D721Med (cell line): ENCODE results near the gene IL10RA.

Source experiments
- DNase-seq: peaks from one replicate; pipeline ENCODE4 v3.0.0; 2011; ENCODE audit warnings: low spot score; ENCODE audit not compliant: insufficient read length
- FAIRE-seq: peaks from 2 replicates; lab custom pipeline; 2011; peaks lifted over from hg19 to GRCh38; lab: Jason Lieb, UNC
- CTCF ChIP-seq: IDR thresholded peaks from 2 replicates; pipeline ENCODE4 v1.5.1; 2012; ENCODE audit warnings: mild to moderate bottlenecking, control low read depth; ENCODE audit not compliant: insufficient read depth; ENCODE audit errors: missing control alignments

IL10RA gene

GRCh38 chr11:117980720-117981119 is 5.5 kb upstream of the IL10RA start:
- no peak for TF ChIP-seq CTCF
- no peak for FAIRE-seq

GRCh38 chr11:117983163-117983475 is 3.1 kb upstream of the IL10RA start:
- FAIRE-seq (no peak), DNase-seq (no peak)
- TF ChIP-seq CTCF, result no peak

More at GRCh38 chr11:117980720-117981119, 5.5 kb upstream of the IL10RA start:
- no peak for DNase-seq

GRCh38 chr11:117984476-117984875 is 1.7 kb upstream of the IL10RA start:
- no peak for TF ChIP-seq CTCF

GRCh38 chr11:117986981-117987574 is 884 bp downstream of the IL10RA start:
- FAIRE-seq (no peak), DNase-seq (no peak)
- TF ChIP-seq CTCF, result no peak

More at GRCh38 chr11:117984476-117984875, 1.7 kb upstream of the IL10RA start:
- DNase-seq, result no peak
- no peak for FAIRE-seq

- DNase-seq, result no peak
- no peak for FAIRE-seq
- TF ChIP-seq CTCF, result no peak
Measured at GRCh38 chr11:117989351-117990102, 3.3 kb downstream of the IL10RA start.

GRCh38 chr11:117992136-117992535 is 5.9 kb downstream of the IL10RA start:
- TF ChIP-seq CTCF, result no peak
- DNase-seq, result no peak
- FAIRE-seq, result no peak

- no peak for TF ChIP-seq CTCF
- DNase-seq, result no peak
- no peak for FAIRE-seq
Measured at GRCh38 chr11:117992620-117993019, 6.4 kb downstream of the IL10RA start.
